ENCODE data around the gene CDC42EP2. TPM values are rescaled to one million over a fixed set of nuclear protein-coding genes. Genes with fewer than 3 reads are reported as not detected.

The CDC42EP2 gene
- total and polyA plus RNA-seq, 10 of the 15 experiments (the other 5 are each of a cell fraction or from before 2014, with no cell fraction given): 0.03 to 1.2 (median 0.09) TPM; not detected in 3

DNA sequence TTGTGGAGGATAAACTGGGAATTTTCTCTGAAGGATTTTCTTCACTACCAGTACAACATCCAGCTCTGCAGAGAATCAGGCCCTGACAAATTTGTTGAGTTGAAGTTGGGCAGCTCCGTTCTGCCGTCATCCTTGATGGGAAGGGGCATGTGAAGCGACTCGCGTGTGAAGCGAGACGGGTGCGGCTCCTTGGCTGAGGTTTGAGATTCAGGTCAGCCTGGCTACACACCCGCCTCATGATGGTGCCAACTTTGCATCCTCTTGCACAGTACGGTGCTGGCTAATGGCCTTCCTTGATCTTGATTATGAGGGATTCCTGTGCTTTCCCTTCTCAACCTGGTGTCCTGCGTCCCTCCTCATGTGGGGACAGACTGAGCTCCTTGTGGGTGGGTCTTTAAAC lies 19.7 kb upstream of the CDC42EP2 start:
- no peaks in the 10 kb centered on the region for H3K27me3 ChIP-seq (replicated peaks in 1 of 2; ENCODE audit: control insufficient read depth in 2 of 2, insufficient read depth in 2 of 2, low read length in 1 of 2)
- no peak overlapping the region for H3K9ac ChIP-seq (ENCODE audit: control insufficient read depth, insufficient read depth, low read length)
- H3K9me3 ChIP-seq (replicated peaks; ENCODE audit: control insufficient read depth, insufficient read depth, low read length): no peaks in the 10 kb centered on the region
- no peak overlapping the region for H3K27ac ChIP-seq (ENCODE audit: control insufficient read depth, insufficient read depth)
- ATAC-seq: no peak
- no peak for FAIRE-seq
- DNase-seq (ENCODE audit: low read depth, low spot score): no peak
- TF ChIP-seq TBL1XR1 (IDR thresholded peaks at IDR 0.05; ENCODE audit: low read depth, low read length): no peak
- TF ChIP-seq ZNF24 (IDR thresholded peaks at IDR 0.05): no peak
- TF ChIP-seq ZNF592 (IDR thresholded peaks at IDR 0.05): no peak
- TF ChIP-seq ZSCAN29 (IDR thresholded peaks at IDR 0.05): no peak
- no peak for TF ChIP-seq ZNF217 (IDR thresholded peaks at IDR 0.05)
- TF ChIP-seq, protein P1, sequence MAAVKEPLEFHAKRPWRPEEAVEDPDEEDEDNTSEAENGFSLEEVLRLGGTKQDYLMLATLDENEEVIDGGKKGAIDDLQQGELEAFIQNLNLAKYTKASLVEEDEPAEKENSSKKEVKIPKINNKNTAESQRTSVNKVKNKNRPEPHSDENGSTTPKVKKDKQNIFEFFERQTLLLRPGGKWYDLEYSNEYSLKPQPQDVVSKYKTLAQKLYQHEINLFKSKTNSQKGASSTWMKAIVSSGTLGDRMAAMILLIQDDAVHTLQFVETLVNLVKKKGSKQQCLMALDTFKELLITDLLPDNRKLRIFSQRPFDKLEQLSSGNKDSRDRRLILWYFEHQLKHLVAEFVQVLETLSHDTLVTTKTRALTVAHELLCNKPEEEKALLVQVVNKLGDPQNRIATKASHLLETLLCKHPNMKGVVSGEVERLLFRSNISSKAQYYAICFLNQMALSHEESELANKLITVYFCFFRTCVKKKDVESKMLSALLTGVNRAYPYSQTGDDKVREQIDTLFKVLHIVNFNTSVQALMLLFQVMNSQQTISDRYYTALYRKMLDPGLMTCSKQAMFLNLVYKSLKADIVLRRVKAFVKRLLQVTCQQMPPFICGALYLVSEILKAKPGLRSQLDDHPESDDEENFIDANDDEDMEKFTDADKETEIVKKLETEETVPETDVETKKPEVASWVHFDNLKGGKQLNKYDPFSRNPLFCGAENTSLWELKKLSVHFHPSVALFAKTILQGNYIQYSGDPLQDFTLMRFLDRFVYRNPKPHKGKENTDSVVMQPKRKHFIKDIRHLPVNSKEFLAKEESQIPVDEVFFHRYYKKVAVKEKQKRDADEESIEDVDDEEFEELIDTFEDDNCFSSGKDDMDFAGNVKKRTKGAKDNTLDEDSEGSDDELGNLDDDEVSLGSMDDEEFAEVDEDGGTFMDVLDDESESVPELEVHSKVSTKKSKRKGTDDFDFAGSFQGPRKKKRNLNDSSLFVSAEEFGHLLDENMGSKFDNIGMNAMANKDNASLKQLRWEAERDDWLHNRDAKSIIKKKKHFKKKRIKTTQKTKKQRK (IDR thresholded peaks at IDR 0.05; ENCODE audit: low read depth, low read length): no peak
- TF ChIP-seq MEF2B (IDR thresholded peaks at IDR 0.05; ENCODE audit: partially characterized antibody, poor library complexity, severe bottlenecking): no peak
- TF ChIP-seq MXI1 (IDR thresholded peaks at IDR 0.05; ENCODE audit: low read depth, low read length): no peak
- TF ChIP-seq NFYB (IDR thresholded peaks at IDR 0.05; ENCODE audit: insufficient read depth, low read depth, low read length): no peak
- TF ChIP-seq USF2 (IDR thresholded peaks at IDR 0.05; ENCODE audit: borderline replicate concordance, low read depth, low read length): no peak
- TF ChIP-seq IKZF2 (IDR thresholded peaks at IDR 0.05): no peak
- TF ChIP-seq HDAC6 (IDR thresholded peaks at IDR 0.05; ENCODE audit: unreplicated experiment): no peak
- TF ChIP-seq SIN3A (IDR thresholded peaks at IDR 0.05; ENCODE audit: low read depth, low read length): no peak
- TF ChIP-seq ZNF274 (IDR thresholded peaks at IDR 0.05; ENCODE audit: insufficient read depth, insufficient read length): no peak
- no peak for TF ChIP-seq RBBP5 (conservative IDR thresholded peaks at IDR 0.05)
- TF ChIP-seq CEBPB (IDR thresholded peaks at IDR 0.05; ENCODE audit: borderline replicate concordance in 1 of 2, low read depth in 2 of 2, low read length in 2 of 2): no peak
- ChIA-PET POLR2A (interaction anchor here (0.6 kb wide), 1 partner anchor 28 kb away, joined by 4 read pairs; no protein-coding TSS in a partner anchor), CTCF (interaction anchor here (1.2 to 7.3 kb wide), 4 partner anchors 19 to 56 kb away, joined by 3 to 67 read pairs (median 3); no protein-coding TSS in a partner anchor), RAD21 (ENCODE audit: unreplicated experiment) (no interaction called here), SMC1A (ENCODE audit: uncharacterized antibody, unreplicated experiment) (interaction anchor here (1.7 kb wide), 1 partner anchor 22 kb away, joined by 6 read pairs; no protein-coding TSS in a partner anchor)
- peaks cover 16% of the 10 kb centered on the region for H3K4me1 ChIP-seq (ENCODE audit: control insufficient read depth, insufficient read depth, low read length)
- intact Hi-C loops (cut with micrococcal nuclease; ENCODE audit: unreplicated experiment) (no loop called here), in situ Hi-C loops (cut with MboI) (no loop called here)
- WGBS (ENCODE audit: insufficient coverage, insufficient replicate concordance, low lambda C conversion rate, missing lambda C conversion rate): 98% methylated on average over 11 of the region's 11 CpGs
- no peak overlapping the region for H2AFZ ChIP-seq (ENCODE audit: control insufficient read depth, low read depth, low read length)
- peaks cover 27 to 33% of the 10 kb centered on the region in 2 experiments for H3K36me3 ChIP-seq (ENCODE audit: control insufficient read depth in 2 of 2, insufficient read depth in 2 of 2, low read length in 1 of 2)
- H3K79me2 ChIP-seq (ENCODE audit: control insufficient read depth, insufficient read depth, low read length): no peaks in the 10 kb centered on the region
- H3K4me2 ChIP-seq (ENCODE audit: control insufficient read depth, insufficient read depth): no peak overlapping the region
- H3K4me3 ChIP-seq: no peak overlapping the region
- no TSS peak for BruUV-seq (replicated peaks)
- no peaks in the 10 kb centered on the region for H4K20me1 ChIP-seq (ENCODE audit: control insufficient read depth, insufficient read depth)

Data from GM12878 (cell line).